ENCODE data around the gene GPD2. TPM values are rescaled to one million over a fixed set of nuclear protein-coding genes. Genes with fewer than 3 reads are reported as not detected.
"Not testable (repeated sequence)": the region's sequence is repeated elsewhere in the genome, so short reads cannot be mapped to it uniquely, and the experiment has no call there.

The GPD2 gene
- total RNA-seq, 1 experiment from 2014 or later: 84.6 TPM

- DNase-seq (ENCODE audit: low spot score): no peak
Measured at GRCh38 chr2:156476021-156476849, 40.1 kb downstream of the GPD2 start.

GRCh38 chr2:156476850-156477206 is 40.6 kb downstream of the GPD2 start:
- peak; percentile 53 for DNase-seq (ENCODE audit: low spot score)

GRCh38 chr2:156480376-156480775 is 44.2 kb downstream of the GPD2 start:
- no peak for DNase-seq (ENCODE audit: low spot score)

DNA sequence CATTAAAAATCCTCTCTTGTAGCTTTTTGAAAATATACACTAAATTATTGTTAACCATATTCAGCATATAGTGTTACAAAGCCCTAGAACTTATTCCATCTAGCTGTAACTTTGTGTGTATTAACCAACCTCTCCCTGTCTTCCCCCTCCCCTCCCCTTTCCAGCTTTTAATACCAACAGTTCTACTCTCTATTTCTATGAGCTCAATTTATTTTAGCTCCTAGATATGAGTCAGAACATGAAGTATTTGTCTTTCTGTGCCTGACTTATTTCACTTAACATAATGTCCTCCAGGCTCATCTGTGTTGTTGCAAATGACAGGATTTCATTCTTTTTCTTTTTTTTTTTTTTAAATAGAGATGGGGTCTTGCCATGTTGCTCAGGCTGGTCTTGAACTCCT is 45.1 kb downstream of the GPD2 start:
- no peak for DNase-seq (ENCODE audit: low spot score)

- no peak for DNase-seq (ENCODE audit: low spot score)
Measured at GRCh38 chr2:156483741-156484173, 47.6 kb downstream of the GPD2 start.

GRCh38 chr2:156486147-156486546 is 50.0 kb downstream of the GPD2 start:
- no peak for DNase-seq (ENCODE audit: low spot score)

DNA sequence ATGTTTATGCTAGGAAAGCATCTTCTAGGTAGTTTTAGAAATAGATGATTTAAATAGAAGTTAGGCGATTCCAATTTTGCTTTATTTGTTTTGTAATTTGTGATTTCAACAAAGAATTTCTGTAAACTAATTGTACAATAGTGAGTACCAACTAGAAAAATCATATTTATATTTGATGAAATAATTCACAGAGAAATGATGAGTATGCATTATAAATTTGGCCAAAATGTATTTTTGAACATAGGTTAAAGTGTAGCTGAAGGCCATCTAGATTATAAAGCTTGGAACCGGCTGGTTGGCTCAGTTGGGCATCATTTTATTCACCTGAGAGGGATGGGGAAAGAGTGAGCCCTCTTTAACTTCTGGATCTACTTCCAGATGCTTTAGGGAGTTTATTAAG is 50.4 kb downstream of the GPD2 start:
- DNase-seq (ENCODE audit: low spot score): no peak

- no peak for DNase-seq (ENCODE audit: low spot score)
Measured at GRCh38 chr2:156489195-156489594, 53.0 kb downstream of the GPD2 start.

DNA sequence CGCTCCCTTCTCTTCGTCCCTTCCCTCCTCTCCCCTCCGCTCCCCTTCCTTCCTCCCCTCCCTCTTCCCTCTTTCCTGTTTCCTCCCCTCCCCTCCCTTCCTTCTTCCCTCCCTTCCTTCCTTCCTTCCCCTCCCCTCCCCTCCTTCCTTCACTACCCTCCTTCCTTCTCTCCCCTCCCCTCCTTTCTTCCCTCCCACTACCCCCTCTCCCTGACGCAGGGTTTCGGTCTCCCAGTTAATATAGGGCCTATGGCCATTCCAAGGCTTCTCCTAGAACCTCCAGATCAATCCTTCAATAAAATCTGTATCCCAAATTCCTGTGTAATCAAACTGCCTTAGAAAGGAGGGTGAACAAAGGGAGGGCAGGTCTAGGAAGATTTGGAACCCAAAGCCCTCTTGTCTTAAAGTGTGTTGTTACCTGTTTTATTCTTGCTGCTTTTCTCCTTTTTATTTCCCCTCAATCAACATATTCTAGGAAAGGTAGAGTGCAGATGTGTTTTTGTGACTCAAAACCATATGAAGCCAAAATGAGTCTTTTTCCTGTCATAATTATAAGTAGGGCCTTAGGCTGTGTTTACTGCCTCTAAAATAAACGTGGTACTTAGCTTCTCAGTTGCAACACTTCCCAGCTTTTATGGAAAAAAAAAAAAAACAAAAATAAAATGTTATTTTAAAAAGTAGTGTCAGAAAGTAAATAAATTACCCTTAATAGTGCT is 53.7 kb downstream of the GPD2 start:
- no peak for DNase-seq (ENCODE audit: low spot score)

- no peak for DNase-seq (ENCODE audit: low spot score)
Measured at GRCh38 chr2:156490466-156490840, 54.3 kb downstream of the GPD2 start.

DNA sequence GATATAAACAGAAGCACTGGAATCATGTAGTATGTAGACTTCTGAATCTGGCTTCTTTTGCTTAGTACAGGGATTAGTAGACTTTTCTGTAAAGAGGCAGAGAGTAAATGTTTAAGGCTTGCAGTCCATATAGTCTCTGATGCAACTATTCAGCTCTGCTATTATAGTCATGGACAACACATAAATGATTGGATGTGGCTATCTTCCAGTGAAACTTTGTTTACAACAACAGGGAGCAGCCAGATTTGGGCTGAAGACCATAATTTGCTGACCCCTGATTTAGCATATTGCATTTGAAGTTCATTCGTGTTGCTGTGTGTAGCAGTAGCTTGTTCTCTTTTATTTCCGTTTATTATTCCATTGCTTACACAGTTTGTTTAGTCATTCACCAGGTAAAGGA is 55.0 kb downstream of the GPD2 start:
- DNase-seq (ENCODE audit: low spot score): no peak

- no peak for DNase-seq (ENCODE audit: low spot score)
Measured at GRCh38 chr2:156492979-156493378, 56.8 kb downstream of the GPD2 start.

GRCh38 chr2:156495998-156496397 is 59.8 kb downstream of the GPD2 start:
- DNase-seq (ENCODE audit: low spot score): not testable (repeated sequence)

GRCh38 chr2:156505696-156506095 is 69.5 kb downstream of the GPD2 start:
- no peak for DNase-seq (ENCODE audit: low spot score)

GRCh38 chr2:156511122-156511521 is 74.9 kb downstream of the GPD2 start:
- no peak for DNase-seq (ENCODE audit: low spot score)

GRCh38 chr2:156511803-156512202 is 75.6 kb downstream of the GPD2 start:
- DNase-seq (ENCODE audit: low spot score): no peak

- no peak for DNase-seq (ENCODE audit: low spot score)
Measured at GRCh38 chr2:156512451-156512850, 76.3 kb downstream of the GPD2 start.

DNA sequence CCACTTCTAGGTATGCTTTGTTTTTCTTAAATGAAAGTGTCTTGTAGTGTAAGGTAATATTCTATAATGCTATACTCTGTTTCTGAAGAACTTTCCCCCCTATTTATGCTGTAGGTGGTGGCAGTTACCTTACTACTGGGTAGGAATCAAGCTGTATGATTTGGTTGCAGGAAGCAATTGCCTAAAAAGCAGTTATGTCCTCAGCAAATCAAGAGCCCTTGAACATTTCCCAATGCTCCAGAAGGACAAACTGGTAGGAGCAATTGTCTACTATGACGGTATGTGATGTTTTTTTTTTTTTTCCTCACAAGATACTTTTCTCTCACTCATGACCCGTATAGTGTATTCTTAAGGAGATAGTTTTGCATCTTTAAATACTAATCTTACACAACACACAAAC is 77.0 kb downstream of the GPD2 start:
- no peak for DNase-seq (ENCODE audit: low spot score)

DNA sequence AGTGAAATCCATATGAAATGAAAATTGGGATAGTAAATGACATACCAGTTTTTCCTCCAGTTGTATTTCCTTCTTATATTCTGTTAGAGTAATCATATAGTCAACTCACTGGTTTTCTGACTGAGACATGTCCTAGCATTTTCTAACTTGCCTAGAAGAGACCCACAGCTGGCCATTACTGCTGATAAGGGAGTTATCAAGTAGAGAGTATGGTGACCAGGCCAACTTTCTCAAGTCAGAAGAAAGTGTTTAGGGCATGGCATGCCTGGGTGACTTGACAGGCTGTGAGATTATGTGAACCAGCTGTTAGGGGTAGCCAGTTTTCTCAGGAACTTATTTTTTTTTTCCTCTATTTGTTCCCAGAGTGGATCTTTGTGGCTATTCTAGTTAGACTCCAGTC is 81.2 kb downstream of the GPD2 start:
- no peak for DNase-seq (ENCODE audit: low spot score)

GRCh38 chr2:156518138-156518537 is 82.0 kb downstream of the GPD2 start:
- DNase-seq (ENCODE audit: low spot score): no peak

DNA sequence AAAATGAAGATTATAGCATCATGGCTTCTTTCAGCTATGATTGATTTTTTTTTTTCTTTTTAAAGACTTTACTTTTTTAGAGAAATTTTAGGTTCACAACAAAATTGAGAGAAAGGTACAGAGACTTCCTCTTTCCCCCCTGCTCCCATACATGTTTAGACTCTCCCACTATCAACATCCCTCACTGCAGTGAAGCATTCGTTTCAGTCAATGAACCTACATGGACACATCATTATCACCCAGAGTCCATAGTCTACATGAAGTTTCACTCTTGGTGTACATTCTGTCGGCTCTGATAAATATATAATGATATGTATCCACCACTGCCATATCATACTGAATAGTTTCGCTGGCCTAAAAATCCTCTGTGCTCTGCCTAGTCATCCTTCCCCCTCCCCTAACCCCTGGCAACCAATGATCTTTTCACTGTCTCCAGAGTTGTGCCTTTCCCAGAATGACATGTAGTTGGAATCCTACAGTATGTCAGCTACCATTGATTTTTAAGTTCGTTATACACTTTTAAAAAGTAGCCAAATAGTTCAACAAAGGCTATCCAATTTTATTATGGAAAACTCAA is 86.8 kb downstream of the GPD2 start:
- DNase-seq (ENCODE audit: low spot score): no peak

- no peak for DNase-seq (ENCODE audit: low spot score)
Measured at GRCh38 chr2:156526950-156527636, 90.9 kb downstream of the GPD2 start.
